ENCODE results near the gene RBP5. TPM values are rescaled to one million over a fixed set of nuclear protein-coding genes. Genes with fewer than 3 reads are reported as not detected.
A peak's percentile ranks its signal among the peaks of the same experiment; 100 is the strongest.

RBP5 gene
- total RNA-seq, 1 experiment from 2014 or later: not detected

- Histone ChIP-seq H3K4me3 (no peak overlapping the region), H3K36me3 (no peaks in the 10 kb centered on the region), H3K27me3 (no peaks in the 10 kb centered on the region), H3K4me1 (no peaks in the 10 kb centered on the region), H3K9me3 (replicated peaks) (no peaks in the 10 kb centered on the region), H3K27ac (no peak overlapping the region)
- DNase-seq: no peak
Observed at GRCh38 chr12:7154901-7155470, 26.3 kb upstream of the RBP5 start.

- Histone ChIP-seq H3K27ac (no peak overlapping the region), H3K4me3 (no peak overlapping the region), H3K27me3 (no peaks in the 10 kb centered on the region), H3K4me1 (no peaks in the 10 kb centered on the region), H3K9me3 (replicated peaks) (no peaks in the 10 kb centered on the region), H3K36me3 (no peaks in the 10 kb centered on the region)
- DNase-seq: no peak
Observed at GRCh38 chr12:7154042-7154441, 25.4 kb upstream of the RBP5 start.

GRCh38 chr12:7152818-7153217, 24.1 kb upstream of the RBP5 start:
- no peak for DNase-seq
- Histone ChIP-seq H3K27me3 (no peaks in the 10 kb centered on the region), H3K4me1 (no peaks in the 10 kb centered on the region), H3K4me3 (no peak overlapping the region), H3K27ac (no peak overlapping the region), H3K36me3 (no peaks in the 10 kb centered on the region), H3K9me3 (replicated peaks) (no peaks in the 10 kb centered on the region)

- H3K9me3 ChIP-seq (replicated peaks): no peaks in the 10 kb centered on the region
- no peak for DNase-seq
- no peak overlapping the region for H3K27ac ChIP-seq
- H3K36me3 ChIP-seq: no peaks in the 10 kb centered on the region
- no peaks in the 10 kb centered on the region for H3K27me3 ChIP-seq
- H3K4me3 ChIP-seq: no peak overlapping the region
- H3K4me1 ChIP-seq: no peaks in the 10 kb centered on the region
Observed at GRCh38 chr12:7151532-7151931, 22.8 kb upstream of the RBP5 start.

- Histone ChIP-seq H3K9me3 (replicated peaks) (no peaks in the 10 kb centered on the region), H3K4me1 (no peaks in the 10 kb centered on the region), H3K36me3 (no peaks in the 10 kb centered on the region), H3K27me3 (no peaks in the 10 kb centered on the region), H3K27ac (no peak overlapping the region), H3K4me3 (no peak overlapping the region)
- DNase-seq: no peak
Observed at GRCh38 chr12:7150841-7151240, 22.2 kb upstream of the RBP5 start.

GRCh38 chr12:7150356-7150755, 21.7 kb upstream of the RBP5 start:
- no peaks in the 10 kb centered on the region for H3K4me1 ChIP-seq
- H3K4me3 ChIP-seq: no peak overlapping the region
- no peaks in the 10 kb centered on the region for H3K9me3 ChIP-seq (replicated peaks)
- no peaks in the 10 kb centered on the region for H3K36me3 ChIP-seq
- no peak for DNase-seq
- H3K27ac ChIP-seq: no peak overlapping the region
- H3K27me3 ChIP-seq: no peaks in the 10 kb centered on the region

GRCh38 chr12:7146906-7147305, 18.2 kb upstream of the RBP5 start:
- no peak for DNase-seq
- Histone ChIP-seq H3K4me1 (no peaks in the 10 kb centered on the region), H3K36me3 (no peaks in the 10 kb centered on the region), H3K27me3 (no peaks in the 10 kb centered on the region), H3K27ac (no peak overlapping the region), H3K4me3 (no peak overlapping the region), H3K9me3 (replicated peaks) (no peaks in the 10 kb centered on the region)

GRCh38 chr12:7146228-7146627, 17.5 kb upstream of the RBP5 start:
- peaks cover 6% of the 10 kb centered on the region for H3K4me1 ChIP-seq
- H3K27ac ChIP-seq: no peak overlapping the region
- no peak overlapping the region for H3K4me3 ChIP-seq
- DNase-seq: no peak
- H3K9me3 ChIP-seq (replicated peaks): no peaks in the 10 kb centered on the region
- no peaks in the 10 kb centered on the region for H3K36me3 ChIP-seq
- H3K27me3 ChIP-seq: no peaks in the 10 kb centered on the region

- no peaks in the 10 kb centered on the region for H3K9me3 ChIP-seq (replicated peaks)
- peaks cover 10% of the 10 kb centered on the region for H3K4me1 ChIP-seq
- H3K36me3 ChIP-seq: no peaks in the 10 kb centered on the region
- no peak for DNase-seq
- no peak overlapping the region for H3K27ac ChIP-seq
- H3K4me3 ChIP-seq: no peak overlapping the region
- no peaks in the 10 kb centered on the region for H3K27me3 ChIP-seq
Observed at GRCh38 chr12:7145671-7146070, 17.0 kb upstream of the RBP5 start.

- peak in 1 of 2 experiments; percentile 61 for DNase-seq
- no peak overlapping the region for H3K4me3 ChIP-seq
- H3K4me1 ChIP-seq: peaks cover 10% of the 10 kb centered on the region
- no peaks in the 10 kb centered on the region for H3K27me3 ChIP-seq
- H3K9me3 ChIP-seq (replicated peaks): no peaks in the 10 kb centered on the region
- no peak overlapping the region for H3K27ac ChIP-seq
- no peaks in the 10 kb centered on the region for H3K36me3 ChIP-seq
Observed at GRCh38 chr12:7144414-7145120, 15.9 kb upstream of the RBP5 start.

- no peak for DNase-seq
Observed at GRCh38 chr12:7143564-7143963, 14.9 kb upstream of the RBP5 start.

GRCh38 chr12:7142809-7143465, 14.2 kb upstream of the RBP5 start:
- no peak overlapping the region for H3K4me3 ChIP-seq
- no peaks in the 10 kb centered on the region for H3K36me3 ChIP-seq
- no peak overlapping the region for H3K27ac ChIP-seq
- peaks cover 10% of the 10 kb centered on the region for H3K4me1 ChIP-seq
- H3K27me3 ChIP-seq: no peaks in the 10 kb centered on the region
- H3K9me3 ChIP-seq (replicated peaks): no peaks in the 10 kb centered on the region
- no peak for DNase-seq

More at GRCh38 chr12:7143564-7143963, 14.9 kb upstream of the RBP5 start:
- H3K27me3 ChIP-seq: no peaks in the 10 kb centered on the region
- no peaks in the 10 kb centered on the region for H3K36me3 ChIP-seq
- no peak overlapping the region for H3K27ac ChIP-seq
- H3K4me1 ChIP-seq: peaks cover 10% of the 10 kb centered on the region
- H3K9me3 ChIP-seq (replicated peaks): no peaks in the 10 kb centered on the region
- no peak overlapping the region for H3K4me3 ChIP-seq

GRCh38 chr12:7142056-7142644, 13.5 kb upstream of the RBP5 start:
- no peak overlapping the region for H3K4me3 ChIP-seq
- DNase-seq: peak; percentile 59 to 74
- H3K9me3 ChIP-seq (replicated peaks): no peaks in the 10 kb centered on the region
- H3K4me1 ChIP-seq: peaks cover 10% of the 10 kb centered on the region
- no peaks in the 10 kb centered on the region for H3K36me3 ChIP-seq
- peak overlapping the region; percentile 55 for H3K27ac ChIP-seq
- no peaks in the 10 kb centered on the region for H3K27me3 ChIP-seq

- H3K27ac ChIP-seq: peak overlapping the region; percentile 55
- DNase-seq: peak; percentile 52 to 77
- no peaks in the 10 kb centered on the region for H3K9me3 ChIP-seq (replicated peaks)
- H3K4me3 ChIP-seq: no peak overlapping the region
- no peaks in the 10 kb centered on the region for H3K36me3 ChIP-seq
- peaks cover 10% of the 10 kb centered on the region for H3K4me1 ChIP-seq
- H3K27me3 ChIP-seq: no peaks in the 10 kb centered on the region
Observed at GRCh38 chr12:7141351-7142005, 12.8 kb upstream of the RBP5 start.

GRCh38 chr12:7139200-7139599, 10.5 kb upstream of the RBP5 start:
- Histone ChIP-seq H3K27me3 (no peaks in the 10 kb centered on the region), H3K9me3 (replicated peaks) (no peaks in the 10 kb centered on the region), H3K36me3 (no peaks in the 10 kb centered on the region), H3K27ac (no peak overlapping the region), H3K4me3 (no peak overlapping the region), H3K4me1 (peaks cover 10% of the 10 kb centered on the region)
- no peak for DNase-seq
